ENCODE results near the gene ACBD6.

ACBD6 gene

GRCh38 chr1:180288940-180289339 lies 213.4 kb downstream of the ACBD6 start:
- H3K4me3 ChIP-seq (ENCODE audit: low read depth, low read length), result no peak overlapping the region
- TF ChIP-seq CTCF (IDR thresholded peaks at IDR 0.05; ENCODE audit: low read depth, low read length, missing control alignments), result no peak
- DNase-seq (ENCODE audit: low read depth), result no peak
- in situ Hi-C loops (cut with HindIII; ENCODE audit: low sequenced_read_pairs), result no loop called here

- in situ Hi-C loops (cut with HindIII; ENCODE audit: low sequenced_read_pairs), result no loop called here
- H3K4me3 ChIP-seq (ENCODE audit: low read depth, low read length), result no peak overlapping the region
- TF ChIP-seq CTCF (IDR thresholded peaks at IDR 0.05; ENCODE audit: low read depth, low read length, missing control alignments), result no peak
- DNase-seq (ENCODE audit: low read depth), result no peak
Measured at GRCh38 chr1:180287988-180288705, 214.2 kb downstream of the ACBD6 start.

GRCh38 chr1:180286417-180286816 lies 216.0 kb downstream of the ACBD6 start:
- no peak for TF ChIP-seq CTCF (IDR thresholded peaks at IDR 0.05; ENCODE audit: low read depth, low read length, missing control alignments)
- DNase-seq (ENCODE audit: low read depth), result no peak
- in situ Hi-C loops (cut with HindIII; ENCODE audit: low sequenced_read_pairs), result no loop called here
- H3K4me3 ChIP-seq (ENCODE audit: low read depth, low read length), result no peak overlapping the region

GRCh38 chr1:180283098-180283497 lies 219.3 kb downstream of the ACBD6 start:
- no peak overlapping the region for H3K4me3 ChIP-seq (ENCODE audit: low read depth, low read length)
- no peak for TF ChIP-seq CTCF (IDR thresholded peaks at IDR 0.05; ENCODE audit: low read depth, low read length, missing control alignments)
- in situ Hi-C loops (cut with HindIII; ENCODE audit: low sequenced_read_pairs), result no loop called here
- DNase-seq (ENCODE audit: low read depth), result no peak

- no peak for DNase-seq (ENCODE audit: low read depth)
- no peak overlapping the region for H3K4me3 ChIP-seq (ENCODE audit: low read depth, low read length)
- in situ Hi-C loops (cut with HindIII; ENCODE audit: low sequenced_read_pairs), result no loop called here
- TF ChIP-seq CTCF (IDR thresholded peaks at IDR 0.05; ENCODE audit: low read depth, low read length, missing control alignments), result no peak
Measured at GRCh38 chr1:180282401-180283044, 219.9 kb downstream of the ACBD6 start.

GRCh38 chr1:180281490-180281889 lies 220.9 kb downstream of the ACBD6 start:
- TF ChIP-seq CTCF (IDR thresholded peaks at IDR 0.05; ENCODE audit: low read depth, low read length, missing control alignments), result no peak
- in situ Hi-C loops (cut with HindIII; ENCODE audit: low sequenced_read_pairs), result no loop called here
- H3K4me3 ChIP-seq (ENCODE audit: low read depth, low read length), result no peak overlapping the region
- DNase-seq (ENCODE audit: low read depth), result no peak

Measured in astrocyte of the cerebellum (primary cell).